ENCODE data around the gene PIAS1.
A peak's percentile ranks its signal among the peaks of the same experiment; 100 is the strongest.

Gene PIAS1

DNA sequence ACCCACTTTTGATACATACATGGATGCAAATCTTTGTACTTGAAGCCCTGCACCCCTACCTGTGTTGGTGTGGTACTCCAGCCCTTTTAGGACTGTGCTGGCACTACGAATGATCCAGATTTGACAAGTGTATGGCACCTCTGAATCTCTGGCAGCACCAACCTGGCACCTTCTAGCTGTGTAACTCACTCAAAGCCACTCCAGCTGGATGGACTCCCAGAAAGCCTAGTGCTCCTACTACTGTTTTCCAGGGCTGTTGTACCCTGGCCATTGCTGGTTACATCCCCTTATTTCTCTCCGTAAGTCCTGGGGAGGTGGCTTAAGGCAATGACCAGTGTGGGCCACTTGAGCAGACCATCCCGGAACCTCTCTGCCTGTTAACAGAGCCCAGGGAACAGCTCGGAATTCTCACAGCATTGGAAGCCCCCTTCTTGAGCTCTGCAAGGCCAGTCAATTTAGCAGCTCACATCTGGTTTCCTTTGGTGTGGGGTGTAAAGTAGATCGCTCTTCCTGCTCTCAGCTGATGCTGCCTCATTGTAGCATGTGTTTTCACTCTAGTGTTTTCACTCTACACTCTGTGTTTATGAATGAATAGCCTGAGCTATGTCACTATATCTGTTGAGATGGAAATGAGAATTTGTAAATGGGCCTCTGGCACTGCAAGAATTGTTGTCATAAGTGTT is 138.8 kb downstream of the PIAS1 start:
- H3K36me3 ChIP-seq (ENCODE audit: control insufficient read depth in 1 of 2, insufficient read depth in 2 of 2, low read depth in 1 of 2, low read length in 2 of 2) = peaks cover 33 to 66% of the 10 kb centered on the region in 2 experiments
- 96% methylated on average over 5 of the region's 5 CpGs for WGBS
- H3K23ac ChIP-seq (ENCODE audit: low read length in 2 of 2) = no peak overlapping the region
- no peak overlapping the region for H2BK120ac ChIP-seq (ENCODE audit: low read depth, low read length)
- no peak overlapping the region for H3K4ac ChIP-seq (ENCODE audit: low read depth in 1 of 2, low read length in 2 of 2)
- no peak overlapping the region for H3K27ac ChIP-seq (ENCODE audit: low read length, poor library complexity, severe bottlenecking)
- no peaks in the 10 kb centered on the region for H3K27me3 ChIP-seq (ENCODE audit: control insufficient read depth in 1 of 2, insufficient read depth in 1 of 2, low read length in 2 of 2)
- H3K9me3 ChIP-seq (ENCODE audit: control insufficient read depth, low read length) = no peaks in the 10 kb centered on the region
- H3K14ac ChIP-seq (ENCODE audit: low read length in 2 of 2) = no peak overlapping the region
- H2BK5ac ChIP-seq (ENCODE audit: low read depth, low read length, poor library complexity, severe bottlenecking) = no peak overlapping the region
- no peak overlapping the region for H3K9ac ChIP-seq (ENCODE audit: low read length)
- H4K8ac ChIP-seq (ENCODE audit: low read length) = no peak overlapping the region
- H3K18ac ChIP-seq (ENCODE audit: low read depth in 1 of 2, low read length in 2 of 2) = no peak overlapping the region
- H2BK15ac ChIP-seq (ENCODE audit: low read depth, poor library complexity, severe bottlenecking) = no peak overlapping the region
- no peak overlapping the region for H2AK5ac ChIP-seq (ENCODE audit: low read length, severe bottlenecking)
- H4K91ac ChIP-seq (ENCODE audit: low read length) = no peak overlapping the region
- H3K4me1 ChIP-seq (ENCODE audit: control insufficient read depth, insufficient read depth, low read depth, low read length) = no peaks in the 10 kb centered on the region
- H2BK12ac ChIP-seq (ENCODE audit: low read length in 2 of 2) = no peak overlapping the region
- no peak overlapping the region for H3K4me2 ChIP-seq (ENCODE audit: low read length, poor library complexity, severe bottlenecking)
- peaks cover 12% of the 10 kb centered on the region for H3K79me1 ChIP-seq (replicated peaks; ENCODE audit: low read length, poor library complexity, severe bottlenecking)
- H2AFZ ChIP-seq (ENCODE audit: low read depth, low read length) = no peak overlapping the region
- no peak for DNase-seq
- no peak overlapping the region for H3K4me3 ChIP-seq (ENCODE audit: insufficient read depth in 1 of 2, low read depth in 1 of 2, low read length in 2 of 2)

DNA sequence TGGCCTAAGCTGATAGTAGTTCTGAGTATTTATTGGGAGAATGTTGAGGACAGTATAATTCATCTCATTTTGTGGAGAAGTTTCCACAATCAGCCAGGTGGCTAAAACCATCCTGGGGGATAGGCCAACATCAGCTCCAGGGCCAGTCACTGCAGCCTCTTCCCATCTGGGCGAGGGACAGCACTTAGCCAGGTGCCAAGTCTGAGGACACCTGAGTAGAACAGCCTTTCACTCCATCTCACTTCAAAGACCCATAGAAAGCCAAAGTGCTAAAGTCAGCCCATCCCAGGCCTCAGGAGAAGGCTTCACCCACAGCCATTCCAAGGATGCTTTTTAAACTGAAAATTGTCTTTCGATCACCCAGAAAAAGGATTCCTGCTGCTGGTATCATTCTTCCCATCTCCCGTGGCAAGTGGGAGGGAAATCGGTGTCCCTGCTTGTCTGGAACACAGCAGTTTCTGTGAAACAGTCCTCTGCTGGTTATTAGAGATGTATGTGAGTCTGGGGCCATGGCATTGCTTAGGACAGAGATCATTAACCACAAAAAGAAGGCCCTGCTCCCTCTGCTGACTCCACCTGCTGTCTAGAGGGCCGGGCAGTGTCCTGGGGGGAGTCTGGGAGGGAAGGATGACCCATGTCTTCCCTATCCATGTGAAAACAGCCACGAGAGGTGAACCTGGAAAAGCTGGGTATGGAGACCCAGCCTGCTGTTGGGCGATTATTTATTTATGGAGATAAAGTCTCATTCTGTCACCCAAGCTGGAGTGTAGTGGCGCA is 141.4 kb downstream of the PIAS1 start:
- Histone ChIP-seq H3K14ac (ENCODE audit: low read length in 2 of 2) (no peak overlapping the region), H3K27ac (ENCODE audit: low read length, poor library complexity, severe bottlenecking) (no peak overlapping the region), H2BK12ac (ENCODE audit: low read length in 2 of 2) (no peak overlapping the region), H3K27me3 (ENCODE audit: control insufficient read depth in 1 of 2, insufficient read depth in 1 of 2, low read length in 2 of 2) (no peaks in the 10 kb centered on the region), H3K4me1 (ENCODE audit: control insufficient read depth, insufficient read depth, low read depth, low read length) (peaks cover 1% of the 10 kb centered on the region), H4K8ac (ENCODE audit: low read length) (peak overlapping the region; percentile 47), H3K4ac (ENCODE audit: low read depth in 1 of 2, low read length in 2 of 2) (no peak overlapping the region), H3K23ac (ENCODE audit: low read length in 2 of 2) (no peak overlapping the region), H3K9me3 (ENCODE audit: control insufficient read depth, low read length) (no peaks in the 10 kb centered on the region), H3K36me3 (ENCODE audit: control insufficient read depth in 1 of 2, insufficient read depth in 2 of 2, low read depth in 1 of 2, low read length in 2 of 2) (peaks cover 39 to 41% of the 10 kb centered on the region in 2 experiments), H3K4me3 (ENCODE audit: insufficient read depth in 1 of 2, low read depth in 1 of 2, low read length in 2 of 2) (no peak overlapping the region), H2AK5ac (ENCODE audit: low read length, severe bottlenecking) (no peak overlapping the region), H2BK15ac (ENCODE audit: low read depth, poor library complexity, severe bottlenecking) (no peak overlapping the region), H2AFZ (ENCODE audit: low read depth, low read length) (no peak overlapping the region), H2BK5ac (ENCODE audit: low read depth, low read length, poor library complexity, severe bottlenecking) (no peak overlapping the region), H3K18ac (ENCODE audit: low read depth in 1 of 2, low read length in 2 of 2) (no peak overlapping the region), H3K79me1 (replicated peaks; ENCODE audit: low read length, poor library complexity, severe bottlenecking) (peaks cover 15% of the 10 kb centered on the region), H4K91ac (ENCODE audit: low read length) (no peak overlapping the region), H3K4me2 (ENCODE audit: low read length, poor library complexity, severe bottlenecking) (no peak overlapping the region), H3K9ac (ENCODE audit: low read length) (no peak overlapping the region), H2BK120ac (ENCODE audit: low read depth, low read length) (no peak overlapping the region)
- DNase-seq = no peak
- 93% methylated on average over 8 of the region's 8 CpGs for WGBS

DNA sequence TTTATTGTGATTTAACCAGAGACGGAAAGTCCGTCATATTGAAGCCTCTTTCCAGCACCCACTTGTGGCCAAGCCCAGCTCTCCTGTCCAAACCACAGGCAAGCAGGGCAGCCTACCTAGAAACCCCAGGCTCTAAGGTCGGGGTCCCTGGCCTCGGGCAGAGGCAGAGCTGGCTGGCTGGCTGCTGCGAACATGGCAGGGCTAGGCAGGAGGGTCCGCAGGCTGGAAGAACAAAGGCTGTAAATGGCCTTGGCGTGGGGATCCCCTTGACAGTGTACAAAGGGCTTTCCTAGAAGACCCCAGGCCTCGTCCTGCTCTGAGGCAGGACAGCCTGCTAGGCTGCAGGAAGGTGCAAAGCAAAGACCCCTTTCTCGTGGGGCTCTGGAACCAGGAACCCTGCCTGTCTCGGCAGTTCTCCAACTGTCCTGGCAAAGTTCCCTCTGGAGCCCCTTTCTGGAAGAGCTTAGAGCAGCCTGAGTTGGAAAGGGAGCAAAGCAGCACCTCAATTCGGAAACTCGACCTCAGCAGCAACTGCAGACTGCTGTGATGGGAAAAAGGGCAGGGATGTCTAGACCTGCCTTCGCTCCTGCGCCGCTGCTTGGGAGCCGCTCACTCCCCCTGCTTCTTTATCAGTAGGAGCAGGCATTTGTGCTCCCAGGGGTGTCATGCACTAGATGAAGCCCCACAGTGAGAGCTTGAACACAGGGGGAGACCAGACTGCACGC is 142.5 kb downstream of the PIAS1 start:
- Histone ChIP-seq H3K27ac (ENCODE audit: low read length, poor library complexity, severe bottlenecking) (no peak overlapping the region), H3K79me1 (replicated peaks; ENCODE audit: low read length, poor library complexity, severe bottlenecking) (peaks cover 22% of the 10 kb centered on the region), H4K91ac (ENCODE audit: low read length) (no peak overlapping the region), H2BK15ac (ENCODE audit: low read depth, poor library complexity, severe bottlenecking) (no peak overlapping the region), H2BK120ac (ENCODE audit: low read depth, low read length) (no peak overlapping the region), H2AFZ (ENCODE audit: low read depth, low read length) (no peak overlapping the region), H2BK12ac (ENCODE audit: low read length in 2 of 2) (no peak overlapping the region), H3K4me1 (ENCODE audit: control insufficient read depth, insufficient read depth, low read depth, low read length) (peaks cover 5% of the 10 kb centered on the region), H3K4me3 (ENCODE audit: insufficient read depth in 1 of 2, low read depth in 1 of 2, low read length in 2 of 2) (no peak overlapping the region), H3K23ac (ENCODE audit: low read length in 2 of 2) (no peak overlapping the region), H3K4me2 (ENCODE audit: low read length, poor library complexity, severe bottlenecking) (no peak overlapping the region), H3K36me3 (ENCODE audit: control insufficient read depth in 1 of 2, insufficient read depth in 2 of 2, low read depth in 1 of 2, low read length in 2 of 2) (peaks cover 32 to 39% of the 10 kb centered on the region in 2 experiments), H3K9ac (ENCODE audit: low read length) (no peak overlapping the region), H2BK5ac (ENCODE audit: low read depth, low read length, poor library complexity, severe bottlenecking) (no peak overlapping the region), H4K8ac (ENCODE audit: low read length) (no peak overlapping the region), H3K18ac (ENCODE audit: low read depth in 1 of 2, low read length in 2 of 2) (no peak overlapping the region), H3K14ac (ENCODE audit: low read length in 2 of 2) (no peak overlapping the region), H2AK5ac (ENCODE audit: low read length, severe bottlenecking) (no peak overlapping the region), H3K27me3 (ENCODE audit: control insufficient read depth in 1 of 2, insufficient read depth in 1 of 2, low read length in 2 of 2) (no peaks in the 10 kb centered on the region), H3K9me3 (ENCODE audit: control insufficient read depth, low read length) (no peaks in the 10 kb centered on the region), H3K4ac (ENCODE audit: low read depth in 1 of 2, low read length in 2 of 2) (no peak overlapping the region)
- WGBS = 97% methylated on average over 17 of the region's 17 CpGs
- no peak for DNase-seq

DNA sequence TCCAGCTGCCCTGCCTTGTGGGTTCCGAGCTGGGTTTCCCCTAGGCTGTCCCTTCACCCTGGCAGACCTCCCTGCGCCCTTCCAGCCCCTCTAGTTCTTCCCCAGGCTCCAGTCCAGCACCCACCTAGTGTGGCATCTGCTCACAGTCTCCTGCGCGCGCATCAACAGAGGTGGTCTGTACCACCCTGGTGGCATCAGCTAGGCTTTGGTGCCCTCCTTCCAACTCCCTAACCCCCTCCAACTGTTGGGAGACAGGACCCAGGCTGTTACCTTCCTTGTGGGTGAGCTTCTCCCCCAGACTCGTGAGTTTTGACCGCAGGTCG is 143.0 kb downstream of the PIAS1 start:
- no peaks in the 10 kb centered on the region for H3K9me3 ChIP-seq (ENCODE audit: control insufficient read depth, low read length)
- no peaks in the 10 kb centered on the region for H3K27me3 ChIP-seq (ENCODE audit: control insufficient read depth in 1 of 2, insufficient read depth in 1 of 2, low read length in 2 of 2)
- H2AFZ ChIP-seq (ENCODE audit: low read depth, low read length) = no peak overlapping the region
- no peak overlapping the region for H3K23ac ChIP-seq (ENCODE audit: low read length in 2 of 2)
- no peak for DNase-seq
- no peak overlapping the region for H4K8ac ChIP-seq (ENCODE audit: low read length)
- peaks cover 27 to 36% of the 10 kb centered on the region in 2 experiments for H3K36me3 ChIP-seq (ENCODE audit: control insufficient read depth in 1 of 2, insufficient read depth in 2 of 2, low read depth in 1 of 2, low read length in 2 of 2)
- H2BK5ac ChIP-seq (ENCODE audit: low read depth, low read length, poor library complexity, severe bottlenecking) = no peak overlapping the region
- H3K9ac ChIP-seq (ENCODE audit: low read length) = no peak overlapping the region
- H3K4me3 ChIP-seq (ENCODE audit: insufficient read depth in 1 of 2, low read depth in 1 of 2, low read length in 2 of 2) = no peak overlapping the region
- H3K18ac ChIP-seq (ENCODE audit: low read depth in 1 of 2, low read length in 2 of 2) = no peak overlapping the region
- H2BK15ac ChIP-seq (ENCODE audit: low read depth, poor library complexity, severe bottlenecking) = no peak overlapping the region
- WGBS = 95% methylated on average over 8 of the region's 8 CpGs
- H2BK120ac ChIP-seq (ENCODE audit: low read depth, low read length) = no peak overlapping the region
- H3K79me1 ChIP-seq (replicated peaks; ENCODE audit: low read length, poor library complexity, severe bottlenecking) = peaks cover 21% of the 10 kb centered on the region
- H3K4me2 ChIP-seq (ENCODE audit: low read length, poor library complexity, severe bottlenecking) = no peak overlapping the region
- peaks cover 7% of the 10 kb centered on the region for H3K4me1 ChIP-seq (ENCODE audit: control insufficient read depth, insufficient read depth, low read depth, low read length)
- H2AK5ac ChIP-seq (ENCODE audit: low read length, severe bottlenecking) = no peak overlapping the region
- H3K14ac ChIP-seq (ENCODE audit: low read length in 2 of 2) = no peak overlapping the region
- H3K27ac ChIP-seq (ENCODE audit: low read length, poor library complexity, severe bottlenecking) = no peak overlapping the region
- no peak overlapping the region for H3K4ac ChIP-seq (ENCODE audit: low read depth in 1 of 2, low read length in 2 of 2)
- no peak overlapping the region for H4K91ac ChIP-seq (ENCODE audit: low read length)
- H2BK12ac ChIP-seq (ENCODE audit: low read length in 2 of 2) = no peak overlapping the region

All from mesenchymal stem cell (in vitro differentiated cells and primary cell).